Astrocyte (in vitro differentiated cells and primary cell): ENCODE measurements around the gene TMTC2. TPM values are rescaled to one million over a fixed set of nuclear protein-coding genes. Genes with fewer than 3 reads are reported as not detected.

ENCODE experiments used
- DNase-seq: peaks from one replicate; pipeline ENCODE4 v3.0.0-alpha.2; 2010; ENCODE audit warnings: low read depth
- FAIRE-seq: peaks from 2 replicates; lab custom pipeline; 2011; peaks lifted over from hg19 to GRCh38; lab: Jason Lieb, UNC
- H2AFZ ChIP-seq: 2 replicates; pipeline ENCODE4 v1.6.0; 2012; ENCODE audit warnings: low read depth, low read length, inconsistent platforms
- H3K27ac ChIP-seq: 2 replicates; pipeline ENCODE4 v1.5.1; 2011; ENCODE audit warnings: low read depth, low read length, inconsistent platforms
- H3K27me3 ChIP-seq: 2 replicates; pipeline ENCODE4 v1.6.0; 2011; ENCODE audit warnings: low read length, inconsistent platforms; ENCODE audit not compliant: insufficient read depth
- H3K36me3 ChIP-seq: 2 replicates; pipeline ENCODE4 v1.5.1; 2011; ENCODE audit warnings: low read length, inconsistent platforms; ENCODE audit not compliant: insufficient read depth
- H3K4me1 ChIP-seq: 2 replicates; pipeline ENCODE4 v1.5.1; 2011; ENCODE audit warnings: low read length, inconsistent platforms; ENCODE audit not compliant: insufficient read depth
- H3K4me2 ChIP-seq: 2 replicates; pipeline ENCODE4 v1.6.0; 2012; ENCODE audit warnings: low read length, inconsistent platforms
- H3K4me3 ChIP-seq: 2 replicates; pipeline ENCODE4 v1.5.1; 2011; ENCODE audit warnings: low read depth, mild to moderate bottlenecking, low read length, inconsistent platforms; ENCODE audit not compliant: insufficient read depth
- H3K79me2 ChIP-seq: 2 replicates; pipeline ENCODE4 v1.6.0; 2012; ENCODE audit warnings: mild to moderate bottlenecking, low read length, inconsistent platforms; ENCODE audit not compliant: insufficient read depth
- H3K9ac ChIP-seq: 2 replicates; pipeline ENCODE4 v1.6.0; 2012; ENCODE audit warnings: mild to moderate bottlenecking, low read length, inconsistent platforms
- H3K9me3 ChIP-seq: 2 replicates; pipeline ENCODE4 v1.5.1; 2012; ENCODE audit warnings: low read depth, mild to moderate bottlenecking, low read length, inconsistent platforms; ENCODE audit not compliant: insufficient read depth
- H4K20me1 ChIP-seq: 2 replicates; pipeline ENCODE4 v1.6.0; 2012; ENCODE audit warnings: low read length, inconsistent platforms; ENCODE audit not compliant: insufficient read depth
- H3K27ac Mint-ChIP-seq: one replicate; pipeline ENCODE4 v1.8.0; 2021; ENCODE audit warnings: mild to moderate bottlenecking, mixed read lengths; ENCODE audit not compliant: unreplicated experiment
- H3K27me3 Mint-ChIP-seq: one replicate; pipeline ENCODE4 v1.8.0; 2021; ENCODE audit warnings: low read depth, mixed read lengths; ENCODE audit not compliant: unreplicated experiment
- H3K36me3 Mint-ChIP-seq: one replicate; pipeline ENCODE4 v1.8.0; 2021; ENCODE audit warnings: low read depth, mixed read lengths; ENCODE audit not compliant: unreplicated experiment
- H3K4me1 Mint-ChIP-seq: one replicate; pipeline ENCODE4 v1.8.0; 2021; ENCODE audit warnings: low read depth, mixed read lengths; ENCODE audit not compliant: unreplicated experiment
- H3K4me3 Mint-ChIP-seq: one replicate; pipeline ENCODE4 v1.8.0; 2021; ENCODE audit warnings: mild to moderate bottlenecking, moderate library complexity, mixed read lengths; ENCODE audit not compliant: unreplicated experiment
- H3K9me3 Mint-ChIP-seq: one replicate; pipeline ENCODE4 v1.8.0; 2021; ENCODE audit warnings: mild to moderate bottlenecking, mixed read lengths; ENCODE audit not compliant: unreplicated experiment
- EZH2 ChIP-seq: IDR thresholded peaks from 2 replicates; pipeline ENCODE4 v1.6.1; 2012; ENCODE audit warnings: mild to moderate bottlenecking, low read length, inconsistent platforms; ENCODE audit not compliant: insufficient read depth
- total RNA-seq: library from RNA; stranded (reverse); gene quantifications from 2 replicates; pipeline ENCODE4 v1.2.1, GENCODE V29; 2021
- TF ChIP-seq, protein P1 (sequence below): IDR thresholded peaks from 2 replicates; pipeline ENCODE4 v1.5.1; 2011; ENCODE audit warnings: low read depth, mild to moderate bottlenecking, inconsistent platforms, low read length, moderate library complexity; ENCODE audit not compliant: insufficient read depth

TMTC2 gene
- total RNA-seq, 1 donor from 2014 or later = 2.2 TPM

DNA sequence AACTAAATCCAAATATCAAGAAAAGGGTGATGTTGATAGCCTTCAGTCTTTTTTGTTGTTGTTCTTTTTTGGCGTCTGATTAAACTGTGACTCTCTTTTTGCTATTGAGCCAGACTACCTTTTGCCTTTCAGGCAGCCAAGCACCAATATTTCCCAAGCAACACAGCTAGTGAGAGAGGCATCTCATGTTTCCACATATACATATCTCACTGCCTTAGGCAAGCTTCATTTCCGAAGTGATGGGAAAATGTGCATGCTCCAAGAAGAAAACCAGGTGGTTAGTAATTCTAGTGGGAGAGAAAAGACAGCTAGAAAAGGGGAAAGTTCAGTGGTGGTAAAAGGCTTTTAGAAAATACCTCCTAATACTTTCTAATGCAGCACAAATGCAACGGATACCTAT lies 277.7 kb downstream of the TMTC2 start:
- H3K27ac ChIP-seq = no peak overlapping the region
- H3K4me3 ChIP-seq = no peak overlapping the region
- H3K9ac ChIP-seq = no peak overlapping the region
- H3K9me3 Mint-ChIP-seq = peaks cover 2% of the 10 kb centered on the region
- no peaks in the 10 kb centered on the region for H3K79me2 ChIP-seq
- no peaks in the 10 kb centered on the region for H3K27me3 Mint-ChIP-seq
- no peaks in the 10 kb centered on the region for H3K9me3 ChIP-seq
- H3K27ac Mint-ChIP-seq = no peak overlapping the region
- no peak overlapping the region for H3K4me2 ChIP-seq
- H3K27me3 ChIP-seq = no peaks in the 10 kb centered on the region
- FAIRE-seq (no peak), DNase-seq (peak; percentile 1)
- TF ChIP-seq, protein P1, sequence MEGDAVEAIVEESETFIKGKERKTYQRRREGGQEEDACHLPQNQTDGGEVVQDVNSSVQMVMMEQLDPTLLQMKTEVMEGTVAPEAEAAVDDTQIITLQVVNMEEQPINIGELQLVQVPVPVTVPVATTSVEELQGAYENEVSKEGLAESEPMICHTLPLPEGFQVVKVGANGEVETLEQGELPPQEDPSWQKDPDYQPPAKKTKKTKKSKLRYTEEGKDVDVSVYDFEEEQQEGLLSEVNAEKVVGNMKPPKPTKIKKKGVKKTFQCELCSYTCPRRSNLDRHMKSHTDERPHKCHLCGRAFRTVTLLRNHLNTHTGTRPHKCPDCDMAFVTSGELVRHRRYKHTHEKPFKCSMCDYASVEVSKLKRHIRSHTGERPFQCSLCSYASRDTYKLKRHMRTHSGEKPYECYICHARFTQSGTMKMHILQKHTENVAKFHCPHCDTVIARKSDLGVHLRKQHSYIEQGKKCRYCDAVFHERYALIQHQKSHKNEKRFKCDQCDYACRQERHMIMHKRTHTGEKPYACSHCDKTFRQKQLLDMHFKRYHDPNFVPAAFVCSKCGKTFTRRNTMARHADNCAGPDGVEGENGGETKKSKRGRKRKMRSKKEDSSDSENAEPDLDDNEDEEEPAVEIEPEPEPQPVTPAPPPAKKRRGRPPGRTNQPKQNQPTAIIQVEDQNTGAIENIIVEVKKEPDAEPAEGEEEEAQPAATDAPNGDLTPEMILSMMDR = no peak
- TF ChIP-seq EZH2 = no peak
- H3K4me1 Mint-ChIP-seq = no peaks in the 10 kb centered on the region
- no peak overlapping the region for H3K4me3 Mint-ChIP-seq
- H2AFZ ChIP-seq = no peak overlapping the region
- H4K20me1 ChIP-seq = no peaks in the 10 kb centered on the region
- no peaks in the 10 kb centered on the region for H3K4me1 ChIP-seq
- H3K36me3 ChIP-seq = no peaks in the 10 kb centered on the region
- H3K36me3 Mint-ChIP-seq = no peaks in the 10 kb centered on the region

DNA sequence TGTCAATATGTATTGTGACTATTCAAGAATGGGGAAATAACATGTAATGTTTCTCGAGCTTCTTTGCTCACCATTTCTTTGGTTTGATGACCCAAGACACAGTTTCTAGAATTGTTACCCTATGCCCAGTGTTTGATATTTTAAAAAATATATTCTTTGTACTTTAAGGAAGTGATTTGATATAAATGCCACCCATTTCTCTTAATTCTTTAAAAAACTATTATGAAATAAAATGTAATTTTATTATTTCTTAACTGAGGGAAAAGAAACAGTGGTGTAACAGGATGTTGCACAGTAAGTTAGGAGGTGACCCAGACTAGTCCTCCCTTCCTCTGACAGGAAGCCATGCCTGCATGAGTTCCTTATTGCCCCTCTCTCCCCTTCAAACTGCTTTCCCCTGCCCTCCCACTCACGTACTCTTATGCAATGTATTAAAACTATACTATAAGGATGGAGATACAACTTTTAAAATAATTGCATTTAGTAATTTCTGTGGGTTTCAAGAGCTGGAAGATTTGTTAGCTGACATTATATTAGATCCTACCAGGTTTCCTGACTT lies 279.4 kb downstream of the TMTC2 start:
- H3K27ac Mint-ChIP-seq = no peak overlapping the region
- no peaks in the 10 kb centered on the region for H3K79me2 ChIP-seq
- no peaks in the 10 kb centered on the region for H3K4me1 ChIP-seq
- H3K36me3 Mint-ChIP-seq = no peaks in the 10 kb centered on the region
- FAIRE-seq (no peak), DNase-seq (no peak)
- H4K20me1 ChIP-seq = no peaks in the 10 kb centered on the region
- no peak overlapping the region for H3K9ac ChIP-seq
- no peak overlapping the region for H3K4me3 ChIP-seq
- no peak for TF ChIP-seq EZH2
- no peak overlapping the region for H3K4me2 ChIP-seq
- H3K4me3 Mint-ChIP-seq = no peak overlapping the region
- no peaks in the 10 kb centered on the region for H3K4me1 Mint-ChIP-seq
- H3K27me3 ChIP-seq = no peaks in the 10 kb centered on the region
- no peaks in the 10 kb centered on the region for H3K9me3 ChIP-seq
- H3K36me3 ChIP-seq = no peaks in the 10 kb centered on the region
- H3K27me3 Mint-ChIP-seq = no peaks in the 10 kb centered on the region
- H2AFZ ChIP-seq = no peak overlapping the region
- no peak overlapping the region for H3K27ac ChIP-seq
- peaks cover 1% of the 10 kb centered on the region for H3K9me3 Mint-ChIP-seq

DNA sequence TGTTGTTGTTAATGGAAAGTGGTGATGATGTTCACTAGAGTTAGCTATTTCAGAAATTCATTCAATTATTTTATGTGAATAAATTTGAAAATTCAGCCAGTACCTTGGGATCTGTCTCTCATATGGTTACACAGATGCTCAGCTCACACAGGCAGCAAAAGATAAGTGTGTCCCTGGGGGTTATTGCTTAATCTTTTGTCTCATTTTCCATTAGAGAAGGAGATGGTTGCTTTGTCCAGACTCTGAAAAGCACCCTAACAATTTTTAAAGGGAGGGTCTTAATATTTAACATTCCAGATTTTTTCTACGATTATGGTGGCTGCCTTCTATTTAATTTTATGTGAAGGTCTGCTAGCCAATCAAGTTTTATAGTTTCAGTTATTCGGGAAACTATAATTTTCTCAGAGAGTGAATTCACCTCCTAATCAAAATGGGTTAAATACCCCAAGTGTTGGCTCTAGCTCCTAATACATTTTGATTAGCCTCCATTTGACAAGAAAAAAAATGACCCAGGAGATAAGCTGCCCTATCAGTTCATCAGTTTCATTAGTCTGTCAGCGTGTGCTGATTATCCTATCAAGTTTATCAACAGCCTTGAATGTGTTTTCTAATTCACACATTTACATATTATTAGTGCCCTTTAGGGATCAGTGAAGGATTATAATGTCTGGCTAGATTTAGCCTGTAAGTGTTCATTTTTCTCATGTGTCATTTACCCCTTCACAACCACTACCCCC lies 282.1 kb downstream of the TMTC2 start:
- DNase-seq (no peak), FAIRE-seq (no peak)
- Mint-ChIP-seq H3K9me3 (peaks cover 1% of the 10 kb centered on the region), H3K4me3 (no peak overlapping the region), H3K27me3 (no peaks in the 10 kb centered on the region), H3K4me1 (no peaks in the 10 kb centered on the region), H3K27ac (no peak overlapping the region), H3K36me3 (no peaks in the 10 kb centered on the region)
- Histone ChIP-seq H3K9ac (no peak overlapping the region), H3K4me3 (no peak overlapping the region), H4K20me1 (no peaks in the 10 kb centered on the region), H3K27ac (no peak overlapping the region), H3K4me2 (no peak overlapping the region), H3K9me3 (no peaks in the 10 kb centered on the region), H3K36me3 (no peaks in the 10 kb centered on the region), H3K79me2 (no peaks in the 10 kb centered on the region), H3K4me1 (no peaks in the 10 kb centered on the region), H3K27me3 (no peaks in the 10 kb centered on the region), H2AFZ (no peak overlapping the region)
- TF ChIP-seq EZH2 = no peak
- TF ChIP-seq, protein P1 = no peak
